Breast epithelium (tissue), 4 donors: ENCODE data around the gene UNK. TPM values are rescaled to one million over a fixed set of nuclear protein-coding genes. Genes with fewer than 3 reads are reported as not detected.
A peak's percentile ranks its signal among the peaks of the same experiment; 100 is the strongest.
"Not testable (repeated sequence)": the region's sequence is repeated elsewhere in the genome, so short reads cannot be mapped to it uniquely, and the experiment has no call there.

Experiments used
- DNase-seq, 2 donors: peaks; one replicate each; pipeline ENCODE4 v3.0.0-alpha.2; 2019; ENCODE audit warnings: low spot score in 2 of 2
- H3K27ac ChIP-seq, 2 donors: fragments of 200-600 bp; sonication (generic) in 1 of 2; one replicate each; pipeline ENCODE4 v1.5.1; 2016 to 2019; ENCODE audit warnings: mild to moderate bottlenecking in 1 of 2
- H3K27me3 ChIP-seq, 2 donors: fragments of 200-600 bp; sonication (generic) in 1 of 2; one replicate each; pipeline versions ENCODE4 v1.5.1 to v1.6.0; 2017 to 2019; ENCODE audit warnings: control low read depth in 1 of 2, mild to moderate bottlenecking in 1 of 2
- H3K36me3 ChIP-seq: fragments of 200-600 bp; one replicate; pipeline ENCODE4 v1.5.1; 2019
- H3K4me1 ChIP-seq, 2 donors: fragments of 200-600 bp; sonication (generic); one replicate each; pipeline ENCODE4 v1.5.1; 2016 to 2019; ENCODE audit warnings: control low read depth in 1 of 2
- H3K4me3 ChIP-seq, 3 donors: fragments of 200-600 bp; sonication (generic); 1 replicate in 2 of 3; 2 replicates in 1 of 3; pipeline ENCODE4 v1.5.1; 2016 to 2019; ENCODE audit warnings: mild to moderate bottlenecking in 3 of 3, moderate library complexity in 2 of 3
- H3K9me3 ChIP-seq, 2 donors: fragments of 200-600 bp; sonication (generic) in 1 of 2; one replicate each; pipeline ENCODE4 v1.5.1; 2016 to 2019; ENCODE audit warnings: control low read depth in 1 of 2
- CTCF ChIP-seq, 3 donors: fragments of 450-650 bp; IDR thresholded peaks; one replicate each; pipeline ENCODE4 v1.5.1; 2016 to 2017; ENCODE audit warnings: antibody characterized with exemption in 3 of 3, mild to moderate bottlenecking in 3 of 3, moderate library complexity in 3 of 3
- POLR2A ChIP-seq: fragments of 450-650 bp; IDR thresholded peaks from one replicate; pipeline ENCODE4 v1.6.1; 2016; ENCODE audit warnings: antibody characterized with exemption, mild to moderate bottlenecking, moderate library complexity
- POLR2AphosphoS5 ChIP-seq, 3 donors: sonication (generic); formaldehyde crosslinking; IDR thresholded peaks; one replicate each; pipeline ENCODE4 v1.6.1; 2017; ENCODE audit warnings: antibody characterized with exemption in 3 of 3
- intact Hi-C: fragments of 100-400 bp; cut with DNase I; formaldehyde crosslinking; loops from one replicate; pipeline ENCODE4 v1.15.1; 2023; ENCODE audit warnings: low total_unique reads
- total RNA-seq, 3 donors: library from RNA; depleted of rRNA; stranded (reverse); fragments of >200 nt; gene quantifications; one replicate each; pipeline ENCODE4 v1.1.0, GENCODE V29; 2016

The UNK gene
- total RNA-seq, 3 donors from 2014 or later, result 18.7 to 43.3 (median 28.5) TPM

- Histone ChIP-seq H3K4me1 (peaks cover 0 to 12% of the 10 kb centered on the region in 2 donors), H3K36me3 (no peaks in the 10 kb centered on the region), H3K27ac (peak overlapping the region; percentile 99), H3K27me3 (no peaks in the 10 kb centered on the region), H3K9me3 (no peaks in the 10 kb centered on the region), H3K4me3 (peak overlapping the region; percentile 87 to 99 (median 91))
- peak in 1 of 2 donors; percentile 41 for DNase-seq
- TF ChIP-seq POLR2A (no peak), CTCF (IDR thresholded peaks at IDR 0.05) (no peak)
- intact Hi-C loops, result no loop called here
These were observed 70.3 kb downstream of the UNK start for GRCh38 chr17:75854881-75855309.

GRCh38 chr17:75855310-75856061, 70.9 kb downstream of the UNK start, which contains the start of gene WBP2:
TSS of gene WBP2 (minus strand) at chr17:75855335. CDS start at chr17:75855297, 38 bp downstream.
- Histone ChIP-seq H3K4me1 (peaks cover 0 to 9% of the 10 kb centered on the region in 2 donors), H3K4me3 (peak within 1 kb of the TSS; percentile 87 to 99 (median 91)), H3K27me3 (no peaks in the 10 kb centered on the region), H3K36me3 (no peaks in the 10 kb centered on the region), H3K9me3 (no peaks in the 10 kb centered on the region), H3K27ac (peak within 1 kb of the TSS; percentile 99)
- intact Hi-C loops, result no loop called here
- TF ChIP-seq POLR2A, result peak; percentile 99
- TF ChIP-seq POLR2AphosphoS5 (IDR thresholded peaks at IDR 0.05), result peak; percentile 99 to 100 (median 99)
- peak; percentile 6 to 56 (median 19) for TF ChIP-seq CTCF (IDR thresholded peaks at IDR 0.05)
- DNase-seq, result peak; percentile 98 to 100

DNA sequence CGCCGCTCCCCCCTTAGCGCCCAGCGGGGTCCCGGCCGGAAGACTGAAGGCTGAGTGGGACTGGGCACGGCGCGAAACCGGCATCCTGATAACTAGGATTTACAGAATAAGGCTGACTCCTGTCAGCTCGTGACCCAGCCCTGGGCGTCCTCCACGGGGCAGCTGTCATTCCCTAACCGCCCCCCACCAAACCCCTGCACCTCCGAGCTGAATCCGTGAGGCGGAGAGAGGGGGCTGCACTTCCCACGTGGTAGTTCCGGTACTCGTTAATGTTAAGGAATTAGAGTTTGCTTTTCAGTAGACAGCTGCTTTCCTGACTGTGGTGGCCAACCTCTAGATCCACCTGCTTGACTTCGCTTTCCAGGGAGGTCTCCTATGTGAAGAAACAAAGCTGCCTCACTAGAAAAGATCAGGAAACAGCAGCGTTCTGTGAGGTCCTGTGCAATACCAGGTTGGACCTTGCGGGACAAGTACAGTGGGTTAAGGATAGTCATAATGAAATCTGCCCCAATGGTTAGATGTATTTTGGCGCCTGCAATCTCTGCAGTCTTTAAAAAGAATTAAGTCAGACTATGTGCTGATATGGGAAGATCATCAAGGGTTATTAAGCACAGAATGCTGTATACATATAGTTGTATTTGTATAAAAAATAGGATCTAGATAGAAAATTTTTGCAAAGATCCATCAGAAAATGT, 71.6 kb downstream of the UNK start:
- Histone ChIP-seq H3K27ac (peak overlapping the region; percentile 99), H3K4me1 (peaks cover 0 to 5% of the 10 kb centered on the region in 2 donors), H3K9me3 (no peaks in the 10 kb centered on the region), H3K27me3 (no peaks in the 10 kb centered on the region), H3K4me3 (peak overlapping the region; percentile 87 to 99 (median 91)), H3K36me3 (no peaks in the 10 kb centered on the region)
- intact Hi-C loops, result no loop called here
- DNase-seq, result no peak
- TF ChIP-seq POLR2AphosphoS5 (IDR thresholded peaks at IDR 0.05) (no peak), POLR2A (no peak), CTCF (IDR thresholded peaks at IDR 0.05) (peak in 2 of 3 donors; percentile 8 to 16)

- H3K9me3 ChIP-seq, H3K27ac ChIP-seq, H3K36me3 ChIP-seq, H3K4me1 ChIP-seq, H3K4me3 ChIP-seq, intact Hi-C loops, DNase-seq, H3K27me3 ChIP-seq: not testable (repeated sequence)
These were observed 74.8 kb downstream of the UNK start for GRCh38 chr17:75859358-75859757.

DNA sequence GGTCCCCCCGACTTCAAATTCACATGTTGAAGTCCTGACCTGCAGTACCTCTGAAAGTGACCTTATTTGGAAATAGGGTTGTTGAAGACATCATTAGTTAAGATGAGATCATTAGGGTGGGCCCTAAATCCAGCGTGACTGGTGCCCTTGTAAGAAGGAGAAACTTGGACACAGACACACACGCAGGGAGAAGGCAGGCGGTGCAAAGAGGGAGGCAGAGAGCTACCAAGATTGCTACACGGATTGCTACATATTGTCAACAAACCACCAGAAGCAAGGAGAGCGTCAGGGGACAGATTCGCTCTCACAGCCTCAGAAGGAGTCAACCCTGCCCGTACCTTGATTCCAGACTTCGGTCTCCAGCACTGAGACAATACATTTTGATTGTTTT, 77.3 kb downstream of the UNK start:
- TF ChIP-seq POLR2A, result no peak
- peak in 1 of 3 donors; percentile 31 for TF ChIP-seq POLR2AphosphoS5 (IDR thresholded peaks at IDR 0.05)
- Histone ChIP-seq H3K4me3 (no peak overlapping the region), H3K36me3 (no peaks in the 10 kb centered on the region), H3K4me1 (no peaks in the 10 kb centered on the region), H3K27ac (peak overlapping the region in 1 of 2 donors; percentile 12), H3K27me3 (no peaks in the 10 kb centered on the region), H3K9me3 (no peaks in the 10 kb centered on the region)
- no peak for DNase-seq
- intact Hi-C loops, result no loop called here

DNA sequence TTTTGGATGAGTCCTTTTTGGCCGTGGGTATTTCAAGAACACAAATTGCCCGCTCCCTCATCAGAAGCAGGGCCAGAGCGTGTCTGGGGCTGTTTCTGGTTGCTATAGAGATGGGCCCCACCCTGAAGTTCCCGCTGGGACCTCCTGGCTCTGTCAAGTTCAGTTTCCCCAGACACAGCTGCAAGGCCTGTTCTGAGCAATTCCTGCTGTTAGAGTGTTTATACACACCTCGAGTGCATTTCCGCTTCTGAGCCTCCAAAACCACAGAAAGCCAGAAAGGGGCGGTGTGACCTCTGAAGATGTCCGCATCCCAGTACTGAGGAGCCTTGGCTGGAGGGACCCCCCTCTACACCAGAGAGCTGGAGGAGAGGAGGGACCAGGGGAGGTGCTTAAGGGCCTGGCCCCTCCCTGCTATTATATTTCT, 79.9 kb downstream of the UNK start:
- TF ChIP-seq CTCF (IDR thresholded peaks at IDR 0.05), result peak in 1 of 3 donors; percentile 13
- no peak for TF ChIP-seq POLR2A
- Histone ChIP-seq H3K4me1 (peaks cover 0 to 4% of the 10 kb centered on the region in 2 donors), H3K27ac (peak overlapping the region; percentile 71 to 82), H3K27me3 (no peaks in the 10 kb centered on the region), H3K36me3 (no peaks in the 10 kb centered on the region), H3K4me3 (no peak overlapping the region), H3K9me3 (no peaks in the 10 kb centered on the region)
- intact Hi-C loops, result no loop called here
- DNase-seq, result peak in 1 of 2 donors; percentile 48

DNA sequence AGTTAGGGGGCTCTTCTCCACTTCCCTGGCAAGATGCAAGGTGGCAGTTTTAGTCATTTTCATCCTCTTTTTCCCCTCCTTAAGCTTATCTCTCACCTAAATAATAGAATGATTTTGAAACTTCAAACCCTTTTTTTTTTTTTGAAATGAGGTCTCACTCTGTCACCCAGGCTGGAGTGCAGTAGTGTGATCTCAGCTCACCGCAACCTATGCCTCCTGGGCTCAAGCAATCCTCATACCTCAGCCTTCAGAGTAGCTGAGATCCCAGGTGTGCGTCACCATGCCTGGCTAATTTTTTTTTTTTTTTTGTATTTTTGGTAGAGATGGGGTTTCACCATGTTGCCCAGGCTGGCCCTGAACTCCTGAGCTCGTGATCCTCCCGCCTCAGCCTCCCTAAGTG, 80.3 kb downstream of the UNK start:
- H3K36me3 ChIP-seq, H3K4me3 ChIP-seq, H3K4me1 ChIP-seq, intact Hi-C loops, H3K27me3 ChIP-seq, DNase-seq, H3K9me3 ChIP-seq: not testable (repeated sequence)
- H3K27ac ChIP-seq, result peak overlapping the region; percentile 71 to 82

- H3K9me3 ChIP-seq, intact Hi-C loops, H3K4me3 ChIP-seq, H3K36me3 ChIP-seq, DNase-seq, H3K27me3 ChIP-seq, H3K4me1 ChIP-seq: not testable (repeated sequence)
- H3K27ac ChIP-seq, result peak overlapping the region; percentile 25 to 71
These were observed 81.0 kb downstream of the UNK start for GRCh38 chr17:75865404-75866188.
